ENCODE data around the gene KLF3. TPM values are rescaled to one million over a fixed set of nuclear protein-coding genes. Genes with fewer than 3 reads are reported as not detected.

Gene KLF3
- total RNA-seq, 1 donor from 2014 or later, result 38.4 TPM

- H3K4me3 Mint-ChIP-seq, result no peak overlapping the region
- DNase-seq (ENCODE audit: low read depth, low spot score), result no peak
- H3K27ac Mint-ChIP-seq (ENCODE audit: unreplicated experiment), result no peak overlapping the region
- TF ChIP-seq, protein P1, sequence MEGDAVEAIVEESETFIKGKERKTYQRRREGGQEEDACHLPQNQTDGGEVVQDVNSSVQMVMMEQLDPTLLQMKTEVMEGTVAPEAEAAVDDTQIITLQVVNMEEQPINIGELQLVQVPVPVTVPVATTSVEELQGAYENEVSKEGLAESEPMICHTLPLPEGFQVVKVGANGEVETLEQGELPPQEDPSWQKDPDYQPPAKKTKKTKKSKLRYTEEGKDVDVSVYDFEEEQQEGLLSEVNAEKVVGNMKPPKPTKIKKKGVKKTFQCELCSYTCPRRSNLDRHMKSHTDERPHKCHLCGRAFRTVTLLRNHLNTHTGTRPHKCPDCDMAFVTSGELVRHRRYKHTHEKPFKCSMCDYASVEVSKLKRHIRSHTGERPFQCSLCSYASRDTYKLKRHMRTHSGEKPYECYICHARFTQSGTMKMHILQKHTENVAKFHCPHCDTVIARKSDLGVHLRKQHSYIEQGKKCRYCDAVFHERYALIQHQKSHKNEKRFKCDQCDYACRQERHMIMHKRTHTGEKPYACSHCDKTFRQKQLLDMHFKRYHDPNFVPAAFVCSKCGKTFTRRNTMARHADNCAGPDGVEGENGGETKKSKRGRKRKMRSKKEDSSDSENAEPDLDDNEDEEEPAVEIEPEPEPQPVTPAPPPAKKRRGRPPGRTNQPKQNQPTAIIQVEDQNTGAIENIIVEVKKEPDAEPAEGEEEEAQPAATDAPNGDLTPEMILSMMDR (conservative IDR thresholded peaks at IDR 0.05), result no peak
- H3K4me1 Mint-ChIP-seq, result peaks cover 13% of the 10 kb centered on the region
- H3K9me3 Mint-ChIP-seq, result no peaks in the 10 kb centered on the region
- peaks cover 35% of the 10 kb centered on the region for H3K36me3 Mint-ChIP-seq (ENCODE audit: low read depth)
- no peaks in the 10 kb centered on the region for H3K27me3 Mint-ChIP-seq (ENCODE audit: low read depth)
Measured at GRCh38 chr4:38686682-38687081, 22.7 kb downstream of the KLF3 start.

GRCh38 chr4:38687571-38688011, 23.6 kb downstream of the KLF3 start:
- Mint-ChIP-seq H3K9me3 (no peaks in the 10 kb centered on the region), H3K27ac (ENCODE audit: unreplicated experiment) (no peak overlapping the region), H3K4me3 (no peak overlapping the region), H3K27me3 (ENCODE audit: low read depth) (no peaks in the 10 kb centered on the region), H3K4me1 (peaks cover 13% of the 10 kb centered on the region), H3K36me3 (ENCODE audit: low read depth) (peaks cover 35% of the 10 kb centered on the region)
- TF ChIP-seq, protein P1 (conservative IDR thresholded peaks at IDR 0.05), result no peak
- DNase-seq (ENCODE audit: low read depth, low spot score), result no peak

DNA sequence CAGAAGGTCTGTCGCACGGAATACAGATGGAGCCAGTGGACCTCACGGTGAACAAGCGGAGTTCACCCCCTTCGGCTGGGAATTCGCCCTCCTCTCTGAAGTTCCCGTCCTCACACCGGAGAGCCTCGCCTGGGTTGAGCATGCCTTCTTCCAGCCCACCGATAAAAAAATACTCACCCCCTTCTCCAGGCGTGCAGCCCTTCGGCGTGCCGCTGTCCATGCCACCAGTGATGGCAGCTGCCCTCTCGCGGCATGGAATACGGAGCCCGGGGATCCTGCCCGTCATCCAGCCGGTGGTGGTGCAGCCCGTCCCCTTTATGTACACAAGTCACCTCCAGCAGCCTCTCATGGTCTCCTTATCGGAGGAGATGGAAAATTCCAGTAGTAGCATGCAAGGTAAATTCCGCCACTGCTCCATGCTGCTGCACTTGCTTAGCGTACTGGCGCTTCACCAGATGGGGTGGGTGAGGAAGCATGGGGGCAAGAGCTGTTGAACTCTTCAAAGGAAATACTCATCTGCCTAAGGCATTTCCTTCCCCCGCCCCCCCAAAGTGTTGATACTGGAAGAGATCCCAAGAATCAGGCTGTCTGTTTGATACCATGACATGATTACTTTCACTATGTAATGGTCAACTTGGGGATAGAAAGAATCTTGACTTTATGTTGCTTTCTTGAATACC, 24.8 kb downstream of the KLF3 start:
- no peak overlapping the region for H3K4me3 Mint-ChIP-seq
- H3K27me3 Mint-ChIP-seq (ENCODE audit: low read depth), result no peaks in the 10 kb centered on the region
- peaks cover 11% of the 10 kb centered on the region for H3K4me1 Mint-ChIP-seq
- no peak for DNase-seq (ENCODE audit: low read depth, low spot score)
- no peaks in the 10 kb centered on the region for H3K9me3 Mint-ChIP-seq
- H3K27ac Mint-ChIP-seq (ENCODE audit: unreplicated experiment), result peak overlapping the region; percentile 19
- H3K36me3 Mint-ChIP-seq (ENCODE audit: low read depth), result peaks cover 35% of the 10 kb centered on the region
- TF ChIP-seq, protein P1 (conservative IDR thresholded peaks at IDR 0.05), result no peak

GRCh38 chr4:38691251-38692008, 27.4 kb downstream of the KLF3 start:
- TF ChIP-seq, protein P1 (conservative IDR thresholded peaks at IDR 0.05), result no peak

DNA sequence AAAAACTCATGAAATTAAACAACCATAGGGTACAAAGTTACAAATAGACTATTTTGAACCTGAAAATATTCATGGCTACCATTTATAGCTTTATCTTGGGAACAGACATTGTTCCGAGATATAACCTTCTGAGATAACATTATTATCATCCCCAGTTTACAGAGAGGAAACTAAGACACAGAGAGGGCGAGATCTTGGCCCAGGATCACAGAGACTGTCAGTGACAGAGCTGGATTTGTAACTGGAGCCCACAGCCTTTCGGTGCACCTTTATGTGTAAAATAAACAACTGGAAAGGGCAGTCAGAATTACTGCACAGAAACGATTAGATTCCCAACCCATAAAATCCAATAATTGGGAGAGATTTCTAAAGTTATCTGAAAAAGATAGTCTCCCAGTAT, 28.4 kb downstream of the KLF3 start:
- H3K9me3 Mint-ChIP-seq, result no peaks in the 10 kb centered on the region
- no peak overlapping the region for H3K4me3 Mint-ChIP-seq
- H3K27me3 Mint-ChIP-seq (ENCODE audit: low read depth), result no peaks in the 10 kb centered on the region
- no peaks in the 10 kb centered on the region for H3K4me1 Mint-ChIP-seq
- peaks cover 46% of the 10 kb centered on the region for H3K36me3 Mint-ChIP-seq (ENCODE audit: low read depth)
- H3K27ac Mint-ChIP-seq (ENCODE audit: unreplicated experiment), result no peak overlapping the region
- TF ChIP-seq, protein P1 (conservative IDR thresholded peaks at IDR 0.05), result no peak
- DNase-seq (ENCODE audit: low read depth, low spot score), result no peak

More at GRCh38 chr4:38691251-38692008, 27.4 kb downstream of the KLF3 start:
- no peaks in the 10 kb centered on the region for H3K27me3 Mint-ChIP-seq (ENCODE audit: low read depth)
- H3K9me3 Mint-ChIP-seq, result no peaks in the 10 kb centered on the region
- H3K27ac Mint-ChIP-seq (ENCODE audit: unreplicated experiment), result no peak overlapping the region
- H3K4me3 Mint-ChIP-seq, result no peak overlapping the region
- peaks cover 44% of the 10 kb centered on the region for H3K36me3 Mint-ChIP-seq (ENCODE audit: low read depth)
- no peak for DNase-seq (ENCODE audit: low read depth, low spot score)
- H3K4me1 Mint-ChIP-seq, result no peaks in the 10 kb centered on the region
